Left lung (tissue), 10 donors: ENCODE results near the gene CDH11. TPM values are rescaled to one million over a fixed set of nuclear protein-coding genes. Genes with fewer than 3 reads are reported as not detected.

Source experiments
- ATAC-seq: fragments of 200-7000 bp; cut with Tn5 transposase; one replicate; pipeline ENCODE4 v1.9.1; 2020; ENCODE audit warnings: moderate library complexity
- DNase-seq, 4 donors: peaks; one replicate each; pipeline ENCODE4 v3.0.0-alpha.2; 2013 to 2020
- H3K27ac ChIP-seq, 2 donors: fragments of 200-600 bp; sonication (generic) in 1 of 2; one replicate each; pipeline versions ENCODE4 v1.5.0 to v1.8.0; 2020 to 2021
- H3K27me3 ChIP-seq, 2 donors: fragments of 200-600 bp; sonication (generic) in 1 of 2; one replicate each; pipeline versions ENCODE4 v1.5.0 to v1.8.0; 2020 to 2021
- H3K36me3 ChIP-seq, 2 donors: fragments of 200-600 bp; sonication (generic) in 1 of 2; one replicate each; pipeline versions ENCODE4 v1.5.0 to v1.8.0; 2020 to 2021
- H3K4me1 ChIP-seq, 2 donors: fragments of 200-600 bp; one replicate each; pipeline ENCODE4 v1.8.0; 2021
- H3K4me3 ChIP-seq, 2 donors: fragments of 200-600 bp; sonication (generic) in 1 of 2; one replicate each; pipeline versions ENCODE4 v1.5.0 to v1.8.0; 2020 to 2021; ENCODE audit warnings: mild to moderate bottlenecking in 1 of 2
- H3K9me3 ChIP-seq, 2 donors: fragments of 200-600 bp; sonication (generic) in 1 of 2; one replicate each; pipeline versions ENCODE4 v1.5.0 to v1.8.0; 2020 to 2021
- CTCF ChIP-seq, 2 donors: fragments of 200-600 bp; sonication (generic) in 1 of 2; IDR thresholded peaks; one replicate each; pipeline versions ENCODE4 v1.5.0 to v1.8.0; 2021; ENCODE audit warnings: antibody characterized with exemption in 2 of 2
- intact Hi-C, 2 donors: fragments of 100-400 bp; cut with DNase I; formaldehyde crosslinking; loops; one replicate each; pipeline versions ENCODE4 v1.11.2 to v1.14.2; 2022
- polyA plus RNA-seq, 6 donors: library from polyadenylated mRNA; unstranded; fragments of 120-200 nt; gene quantifications; one replicate each; pipeline ENCODE4 v1.2.1, GENCODE V29; 2013; ENCODE audit not compliant: insufficient read length in 6 of 6
- total RNA-seq, 2 donors: library from RNA; stranded (reverse); fragmentation: NEBNext Ultra II Directional; extraction: Animal tissue kit (Norgen Biotek cat#: 25700); gene quantifications; one replicate each; pipeline ENCODE4 v1.2.1, GENCODE V29; 2021
- donor health status: DM: no; HTN: yes; CAD: no.
- donor health status: DM: no; HTN: no; CAD: no.

The CDH11 gene
- total and polyA plus RNA-seq, 8 donors, result 161 to 350 (median 311) TPM

DNA sequence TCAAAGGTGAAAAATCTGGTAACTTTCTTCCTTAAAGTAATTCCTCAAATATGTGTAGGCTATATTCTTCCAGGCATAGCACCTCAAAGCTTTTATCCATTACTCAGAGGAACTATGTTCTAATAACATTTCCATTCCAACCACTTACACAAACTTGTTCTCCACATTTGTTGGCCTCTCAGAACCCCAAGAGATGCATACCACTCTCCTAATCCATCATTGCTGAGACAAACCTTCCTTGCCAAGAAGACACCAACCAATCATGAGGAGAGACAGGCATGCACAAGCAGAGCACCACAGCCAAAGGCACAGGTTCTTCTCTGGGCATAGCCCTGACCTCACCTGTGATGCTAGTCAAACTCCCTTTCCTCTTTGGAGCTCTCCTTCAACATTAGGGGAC lies 20.9 kb downstream of the CDH11 start:
- Histone ChIP-seq H3K36me3 (no peaks in the 10 kb centered on the region), H3K27ac (no peak overlapping the region), H3K27me3 (no peaks in the 10 kb centered on the region), H3K4me1 (no peaks in the 10 kb centered on the region), H3K4me3 (no peak overlapping the region), H3K9me3 (no peaks in the 10 kb centered on the region)
- no peak for TF ChIP-seq CTCF (IDR thresholded peaks at IDR 0.05)
- ATAC-seq, result no peak
- DNase-seq, result no peak
- intact Hi-C loops, result no loop called here

DNA sequence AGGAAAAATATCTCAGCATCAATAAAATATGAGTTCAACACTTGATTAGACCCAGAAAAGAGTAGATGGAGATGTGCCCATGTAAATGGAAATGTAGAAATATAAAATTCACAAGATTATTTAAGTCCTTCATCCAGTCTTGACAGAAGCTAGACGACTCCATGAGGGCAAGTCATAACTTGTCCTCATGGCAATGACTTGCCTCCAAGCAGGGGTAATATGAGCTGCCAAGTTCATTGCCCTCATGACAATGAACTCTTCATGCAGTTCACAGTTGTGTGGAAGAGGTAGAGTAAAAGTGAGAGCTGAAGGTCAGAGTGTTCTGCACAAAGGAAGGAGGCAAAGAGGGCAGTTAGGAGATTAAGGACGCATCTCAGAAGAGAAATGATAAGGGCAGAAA lies 22.3 kb downstream of the CDH11 start:
- no peaks in the 10 kb centered on the region for H3K27me3 ChIP-seq
- H3K4me3 ChIP-seq, result no peak overlapping the region
- ATAC-seq, result no peak
- no peak for DNase-seq
- no peaks in the 10 kb centered on the region for H3K9me3 ChIP-seq
- H3K36me3 ChIP-seq, result no peaks in the 10 kb centered on the region
- no peaks in the 10 kb centered on the region for H3K4me1 ChIP-seq
- intact Hi-C loops, result no loop called here
- no peak for TF ChIP-seq CTCF (IDR thresholded peaks at IDR 0.05)
- no peak overlapping the region for H3K27ac ChIP-seq

- H3K27ac ChIP-seq, result no peak overlapping the region
- H3K4me1 ChIP-seq, result no peaks in the 10 kb centered on the region
- ATAC-seq (no peak), DNase-seq (no peak)
- intact Hi-C loops, result no loop called here
- no peak overlapping the region for H3K4me3 ChIP-seq
- no peaks in the 10 kb centered on the region for H3K36me3 ChIP-seq
- TF ChIP-seq CTCF (IDR thresholded peaks at IDR 0.05), result no peak
- no peaks in the 10 kb centered on the region for H3K27me3 ChIP-seq
- no peaks in the 10 kb centered on the region for H3K9me3 ChIP-seq
Observed at GRCh38 chr16:65098916-65099315, 22.9 kb downstream of the CDH11 start.

- no peaks in the 10 kb centered on the region for H3K9me3 ChIP-seq
- DNase-seq (no peak), ATAC-seq (no peak)
- H3K27ac ChIP-seq, result no peak overlapping the region
- intact Hi-C loops, result no loop called here
- no peak overlapping the region for H3K4me3 ChIP-seq
- H3K4me1 ChIP-seq, result no peaks in the 10 kb centered on the region
- TF ChIP-seq CTCF (IDR thresholded peaks at IDR 0.05), result no peak
- H3K36me3 ChIP-seq, result no peaks in the 10 kb centered on the region
- H3K27me3 ChIP-seq, result no peaks in the 10 kb centered on the region
Observed at GRCh38 chr16:65097296-65097695, 24.6 kb downstream of the CDH11 start.

- intact Hi-C loops, result no loop called here
- Histone ChIP-seq H3K36me3 (no peaks in the 10 kb centered on the region), H3K4me3 (no peak overlapping the region), H3K9me3 (no peaks in the 10 kb centered on the region), H3K27me3 (no peaks in the 10 kb centered on the region), H3K4me1 (no peaks in the 10 kb centered on the region), H3K27ac (no peak overlapping the region)
- TF ChIP-seq CTCF (IDR thresholded peaks at IDR 0.05), result no peak
- DNase-seq (no peak), ATAC-seq (no peak)
Observed at GRCh38 chr16:65095906-65096305, 26.0 kb downstream of the CDH11 start.
